ENCODE measurements around the gene C5. TPM values are rescaled to one million over a fixed set of nuclear protein-coding genes. Genes with fewer than 3 reads are reported as not detected.

The C5 gene
- total RNA-seq, 3 donors from 2014 or later (not counting 1 experiment from before 2014, with no cell fraction given): 1.5 to 2.0 (median 1.5) TPM

DNA sequence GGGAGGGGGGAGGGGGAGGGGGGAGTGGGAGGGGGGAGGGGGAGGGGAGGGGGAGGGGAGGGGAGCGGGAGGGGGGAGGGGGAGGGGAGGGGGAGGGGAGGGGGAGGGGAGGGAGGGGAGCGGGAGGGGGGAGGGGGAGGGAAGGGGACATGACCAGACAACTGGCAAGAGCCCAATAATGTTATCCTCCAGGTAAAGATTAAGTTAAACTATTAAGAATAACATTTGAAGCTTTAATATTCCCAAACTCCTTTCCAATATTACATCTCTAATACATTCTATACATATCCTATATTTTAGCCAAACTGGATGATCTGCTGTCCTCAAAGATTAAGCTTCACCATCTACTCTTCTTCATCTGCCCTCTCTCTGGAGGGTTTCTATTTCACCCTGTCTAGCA lies 25.8 kb downstream of the C5 start:
- Histone ChIP-seq H3K4me3 (ENCODE audit: low read length) (no peak overlapping the region), H3K9me3 (ENCODE audit: control insufficient read depth, insufficient read depth, low read length) (no peaks in the 10 kb centered on the region), H3K27me3 (ENCODE audit: control insufficient read depth, insufficient read depth, low read length) (no peaks in the 10 kb centered on the region), H3K27ac (ENCODE audit: low read length) (no peak overlapping the region), H3K4me1 (ENCODE audit: control insufficient read depth, insufficient read depth, low read length) (no peaks in the 10 kb centered on the region), H3K36me3 (ENCODE audit: control insufficient read depth, insufficient read depth, low read length) (no peaks in the 10 kb centered on the region)
- Mint-ChIP-seq H3K9me3 (no peaks in the 10 kb centered on the region), H3K27ac (no peak overlapping the region), H3K4me3 (no peak overlapping the region), H3K27me3 (ENCODE audit: low read depth in 2 of 2) (no peaks in the 10 kb centered on the region), H3K36me3 (no peaks in the 10 kb centered on the region), H3K4me1 (no peaks in the 10 kb centered on the region)
- WGBS (ENCODE audit: insufficient coverage): no CpG with 5 or more reads among the region's 2 CpGs
- ATAC-seq (no peak), DNase-seq (no peak)
- intact Hi-C loops (cut with micrococcal nuclease): no loop called here
- TF ChIP-seq, protein P1, sequence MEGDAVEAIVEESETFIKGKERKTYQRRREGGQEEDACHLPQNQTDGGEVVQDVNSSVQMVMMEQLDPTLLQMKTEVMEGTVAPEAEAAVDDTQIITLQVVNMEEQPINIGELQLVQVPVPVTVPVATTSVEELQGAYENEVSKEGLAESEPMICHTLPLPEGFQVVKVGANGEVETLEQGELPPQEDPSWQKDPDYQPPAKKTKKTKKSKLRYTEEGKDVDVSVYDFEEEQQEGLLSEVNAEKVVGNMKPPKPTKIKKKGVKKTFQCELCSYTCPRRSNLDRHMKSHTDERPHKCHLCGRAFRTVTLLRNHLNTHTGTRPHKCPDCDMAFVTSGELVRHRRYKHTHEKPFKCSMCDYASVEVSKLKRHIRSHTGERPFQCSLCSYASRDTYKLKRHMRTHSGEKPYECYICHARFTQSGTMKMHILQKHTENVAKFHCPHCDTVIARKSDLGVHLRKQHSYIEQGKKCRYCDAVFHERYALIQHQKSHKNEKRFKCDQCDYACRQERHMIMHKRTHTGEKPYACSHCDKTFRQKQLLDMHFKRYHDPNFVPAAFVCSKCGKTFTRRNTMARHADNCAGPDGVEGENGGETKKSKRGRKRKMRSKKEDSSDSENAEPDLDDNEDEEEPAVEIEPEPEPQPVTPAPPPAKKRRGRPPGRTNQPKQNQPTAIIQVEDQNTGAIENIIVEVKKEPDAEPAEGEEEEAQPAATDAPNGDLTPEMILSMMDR (IDR thresholded peaks at IDR 0.05): no peak

DNA sequence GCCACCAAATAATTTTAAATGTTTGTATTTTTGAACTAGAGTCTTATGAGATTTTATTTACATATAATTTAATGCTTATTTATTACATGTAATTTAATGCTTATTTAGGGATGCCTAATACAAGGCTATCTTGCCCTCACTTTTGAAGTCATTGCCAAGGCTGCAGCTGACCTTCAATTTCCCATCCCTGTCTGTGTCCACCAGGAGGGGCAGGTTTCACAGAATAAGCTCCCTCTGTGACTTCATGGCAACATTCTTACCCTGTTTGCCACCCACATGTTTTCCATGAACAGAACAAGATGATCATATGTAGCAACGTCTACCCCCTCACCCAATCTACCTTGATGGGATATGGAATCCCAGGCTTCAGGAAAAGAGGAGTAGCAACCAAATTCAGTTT lies 27.0 kb downstream of the C5 start:
- Histone ChIP-seq H3K4me1 (ENCODE audit: control insufficient read depth, insufficient read depth, low read length) (no peaks in the 10 kb centered on the region), H3K27me3 (ENCODE audit: control insufficient read depth, insufficient read depth, low read length) (no peaks in the 10 kb centered on the region), H3K36me3 (ENCODE audit: control insufficient read depth, insufficient read depth, low read length) (no peaks in the 10 kb centered on the region), H3K9me3 (ENCODE audit: control insufficient read depth, insufficient read depth, low read length) (no peaks in the 10 kb centered on the region), H3K27ac (ENCODE audit: low read length) (no peak overlapping the region), H3K4me3 (ENCODE audit: low read length) (no peak overlapping the region)
- no peaks in the 10 kb centered on the region for H3K4me1 Mint-ChIP-seq
- H3K4me3 Mint-ChIP-seq: no peak overlapping the region
- no peaks in the 10 kb centered on the region for H3K9me3 Mint-ChIP-seq
- no peak for ATAC-seq
- no peaks in the 10 kb centered on the region for H3K36me3 Mint-ChIP-seq
- no CpG with 5 or more reads among the region's 1 CpG for WGBS (ENCODE audit: insufficient coverage)
- DNase-seq: peak in 1 of 2 donors; percentile 6
- TF ChIP-seq, protein P1 (IDR thresholded peaks at IDR 0.05): no peak
- H3K27ac Mint-ChIP-seq: no peak overlapping the region
- no peaks in the 10 kb centered on the region for H3K27me3 Mint-ChIP-seq (ENCODE audit: low read depth in 2 of 2)
- intact Hi-C loops (cut with micrococcal nuclease): no loop called here

DNA sequence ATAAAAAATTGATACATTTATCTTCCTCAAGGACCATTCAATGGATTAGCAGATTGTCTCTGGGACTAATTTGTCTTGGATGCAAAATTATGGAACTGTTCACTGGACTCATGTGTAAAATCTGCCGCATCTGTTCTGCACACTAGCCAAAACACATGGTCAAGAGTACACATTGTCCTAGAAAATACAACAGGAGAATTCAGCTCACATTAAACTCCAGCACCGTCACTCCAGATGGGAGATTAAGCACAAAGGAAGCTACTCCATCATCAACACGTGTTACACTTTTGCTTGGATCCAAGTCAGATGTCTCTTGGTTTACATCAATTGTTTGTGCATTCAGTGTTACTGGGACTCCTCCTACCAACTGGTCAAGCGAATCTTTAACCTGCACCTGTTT lies 28.8 kb downstream of the C5 start:
- no peaks in the 10 kb centered on the region for H3K36me3 Mint-ChIP-seq
- TF ChIP-seq, protein P1 (IDR thresholded peaks at IDR 0.05): no peak
- no peak for ATAC-seq
- H3K4me1 Mint-ChIP-seq: no peaks in the 10 kb centered on the region
- no peak for DNase-seq
- H3K27ac Mint-ChIP-seq: no peak overlapping the region
- 95% methylated on average over 4 of the region's 4 CpGs for WGBS (ENCODE audit: insufficient coverage)
- Histone ChIP-seq H3K4me1 (ENCODE audit: control insufficient read depth, insufficient read depth, low read length) (no peaks in the 10 kb centered on the region), H3K9me3 (ENCODE audit: control insufficient read depth, insufficient read depth, low read length) (no peaks in the 10 kb centered on the region), H3K4me3 (ENCODE audit: low read length) (no peak overlapping the region), H3K27ac (ENCODE audit: low read length) (no peak overlapping the region), H3K36me3 (ENCODE audit: control insufficient read depth, insufficient read depth, low read length) (no peaks in the 10 kb centered on the region), H3K27me3 (ENCODE audit: control insufficient read depth, insufficient read depth, low read length) (no peaks in the 10 kb centered on the region)
- no peaks in the 10 kb centered on the region for H3K9me3 Mint-ChIP-seq
- intact Hi-C loops (cut with micrococcal nuclease): no loop called here
- no peaks in the 10 kb centered on the region for H3K27me3 Mint-ChIP-seq (ENCODE audit: low read depth in 2 of 2)
- H3K4me3 Mint-ChIP-seq: no peak overlapping the region

DNA sequence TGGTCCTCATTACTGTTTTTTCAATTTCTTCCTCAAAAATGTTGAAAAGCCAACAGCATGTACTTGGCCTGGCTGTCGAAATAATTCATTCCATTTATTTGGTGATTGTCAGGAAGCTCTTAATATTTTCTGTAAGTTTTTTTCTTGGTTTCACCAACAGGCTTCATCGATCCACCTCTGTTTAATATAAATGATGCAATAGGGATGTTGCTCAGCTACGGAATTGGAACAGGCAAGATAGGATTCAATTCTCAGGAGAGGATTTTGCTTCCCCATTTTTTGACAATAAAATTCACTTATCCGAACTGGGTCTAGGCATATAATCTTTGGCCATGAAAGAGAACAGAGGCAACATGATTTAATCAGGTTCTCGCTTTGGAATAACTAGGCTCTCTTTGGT lies 30.8 kb downstream of the C5 start:
- Mint-ChIP-seq H3K27me3 (ENCODE audit: low read depth in 2 of 2) (no peaks in the 10 kb centered on the region), H3K9me3 (no peaks in the 10 kb centered on the region), H3K27ac (no peak overlapping the region), H3K4me1 (no peaks in the 10 kb centered on the region), H3K36me3 (no peaks in the 10 kb centered on the region), H3K4me3 (no peak overlapping the region)
- Histone ChIP-seq H3K27ac (ENCODE audit: low read length) (no peak overlapping the region), H3K27me3 (ENCODE audit: control insufficient read depth, insufficient read depth, low read length) (no peaks in the 10 kb centered on the region), H3K4me1 (ENCODE audit: control insufficient read depth, insufficient read depth, low read length) (no peaks in the 10 kb centered on the region), H3K4me3 (ENCODE audit: low read length) (no peak overlapping the region), H3K9me3 (ENCODE audit: control insufficient read depth, insufficient read depth, low read length) (no peaks in the 10 kb centered on the region), H3K36me3 (ENCODE audit: control insufficient read depth, insufficient read depth, low read length) (no peaks in the 10 kb centered on the region)
- DNase-seq (no peak), ATAC-seq (no peak)
- intact Hi-C loops (cut with micrococcal nuclease): no loop called here
- WGBS (ENCODE audit: insufficient coverage): 98% methylated on average over 4 of the region's 5 CpGs
- TF ChIP-seq, protein P1 (IDR thresholded peaks at IDR 0.05): no peak

Data from natural killer cell (primary cell).